ENCODE data around the gene AKNA.

DNA sequence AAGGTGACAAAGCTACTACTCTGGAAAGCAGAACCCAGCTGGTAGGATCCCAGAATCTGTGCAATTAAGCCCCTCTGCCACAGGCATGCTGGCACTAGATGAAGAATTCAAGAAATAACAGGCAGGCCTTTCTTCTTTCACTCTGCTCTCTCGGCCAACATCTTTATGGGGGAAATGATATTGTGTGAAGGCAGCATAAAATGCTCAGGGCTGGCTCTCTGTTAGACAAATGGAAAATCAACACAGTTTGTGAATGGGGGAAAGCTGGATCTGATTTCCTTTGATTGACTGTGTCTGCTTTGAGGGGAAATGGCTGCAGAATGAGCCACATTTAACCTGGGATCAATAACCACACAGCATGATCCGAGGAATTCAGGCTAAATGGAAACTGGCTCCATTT is 29.1 kb upstream of the AKNA start:
- no peak for TF ChIP-seq CTCF (IDR thresholded peaks at IDR 0.05)
- TF ChIP-seq POLR2A (IDR thresholded peaks at IDR 0.05): no peak
